ENCODE data around the gene MBTPS1.

Gene MBTPS1

DNA sequence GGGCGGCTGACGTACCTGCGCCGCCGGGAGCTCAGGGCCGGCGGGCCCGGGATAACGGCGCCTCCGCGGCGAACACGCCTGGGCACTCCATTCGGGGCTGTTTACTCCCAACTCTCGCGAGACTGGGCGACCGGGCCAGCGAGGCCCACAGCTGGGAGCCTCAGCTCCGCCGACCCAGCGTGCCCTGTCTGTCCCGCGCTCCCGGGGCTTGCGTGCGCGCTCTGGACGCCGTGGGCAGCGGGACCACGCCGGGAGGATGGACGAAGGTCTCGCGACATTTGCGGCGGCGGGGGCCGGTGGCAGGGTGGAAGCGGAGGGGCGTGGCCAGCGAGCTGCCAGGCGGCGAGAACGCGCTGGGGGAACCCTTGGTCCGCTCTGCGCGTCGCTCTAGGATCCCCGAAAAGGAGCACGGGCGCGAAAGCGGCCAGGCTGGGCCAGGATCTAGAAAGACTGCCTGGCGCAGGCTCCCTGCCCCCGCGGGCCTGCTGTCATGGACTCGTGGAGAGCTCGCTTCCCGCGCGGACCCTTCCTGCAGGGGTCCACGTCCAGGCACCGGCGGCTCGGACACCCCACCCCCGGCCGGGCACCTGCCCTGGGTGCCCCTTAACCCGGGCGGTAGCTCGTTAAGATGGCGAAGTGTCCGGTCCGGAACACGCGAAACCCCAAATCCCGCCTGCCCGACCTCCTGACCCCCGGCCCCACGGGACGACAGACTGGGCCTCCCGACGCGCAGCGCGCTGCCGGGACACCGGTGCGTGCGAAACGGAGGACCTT lies at the start of gene MBTPS1:
TSS of gene MBTPS1 (minus strand) at position 223 of the 774 bp plus-strand sequence. CDS start 15,159 bp downstream, outside the sequence.
- peak; percentile 96 for DNase-seq

DNA sequence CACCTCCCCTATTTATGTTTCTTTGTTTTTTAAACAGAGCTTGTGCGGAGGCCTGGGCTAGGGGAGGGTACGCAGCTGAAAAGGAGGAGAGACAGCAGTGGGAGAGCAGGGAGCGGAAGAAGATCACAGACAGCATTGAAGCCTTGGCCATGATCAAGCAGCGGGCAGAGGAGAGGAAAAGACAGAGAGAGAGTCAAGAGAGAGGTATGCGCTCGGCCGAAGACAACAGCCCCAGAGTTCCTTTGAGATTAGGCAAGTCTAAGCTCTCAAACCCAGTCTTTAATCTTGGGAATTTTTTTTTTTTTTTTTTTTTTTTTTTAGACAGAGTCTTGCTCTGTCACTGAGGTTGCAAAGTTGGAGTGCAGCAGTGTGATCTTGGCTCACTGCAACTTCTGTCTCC lies 49.0 kb upstream of the MBTPS1 start:
- DNase-seq: no peak

DNA sequence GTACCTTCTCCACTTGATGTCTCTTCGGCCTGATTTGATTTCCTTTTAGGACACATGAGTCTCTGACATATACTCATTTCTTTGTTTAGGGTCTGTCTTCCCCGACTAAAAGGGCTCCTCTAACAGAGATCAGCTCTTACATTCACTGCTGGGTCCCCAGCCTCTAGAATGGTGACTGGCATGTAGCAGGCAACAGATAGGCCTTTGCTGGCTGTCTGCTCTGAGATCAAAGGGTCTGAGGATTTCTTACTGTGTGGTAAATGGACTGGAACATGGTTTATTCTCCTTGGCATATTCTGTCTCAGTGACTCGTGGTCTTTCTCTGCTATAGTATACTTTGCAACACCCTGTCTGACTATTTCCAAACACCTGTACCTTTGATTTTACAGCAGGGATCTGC lies 45.1 kb upstream of the MBTPS1 start:
- no peak for DNase-seq

- DNase-seq: no peak
These were observed 44.3 kb upstream of the MBTPS1 start for GRCh38 chr16:84161037-84161436.

GRCh38 chr16:84159800-84160199 lies 43.1 kb upstream of the MBTPS1 start:
- no peak for DNase-seq

GRCh38 chr16:84159007-84159406 lies 42.3 kb upstream of the MBTPS1 start:
- no peak for DNase-seq

DNA sequence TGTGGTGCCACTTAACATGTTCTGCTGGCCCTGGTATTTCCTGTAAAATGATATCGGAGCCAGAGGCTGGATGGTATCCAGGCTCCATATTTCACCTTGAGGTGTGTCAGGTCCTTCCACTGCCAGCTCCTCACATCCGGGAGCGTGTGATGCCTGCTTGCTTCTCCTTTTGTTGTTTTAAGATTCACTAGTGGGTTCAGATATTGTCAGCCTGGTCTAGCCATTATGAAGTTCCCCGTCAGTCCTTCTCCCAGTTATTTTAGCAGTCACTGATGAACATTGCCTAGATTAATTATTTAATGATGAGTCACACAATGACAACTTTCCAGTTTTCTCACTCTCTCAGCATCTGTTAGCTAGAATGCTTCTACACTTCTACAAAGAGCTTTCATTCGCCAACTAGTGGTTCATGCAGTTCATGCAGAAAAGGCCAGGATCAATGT lies 39.6 kb upstream of the MBTPS1 start:
- no peak for DNase-seq

DNA sequence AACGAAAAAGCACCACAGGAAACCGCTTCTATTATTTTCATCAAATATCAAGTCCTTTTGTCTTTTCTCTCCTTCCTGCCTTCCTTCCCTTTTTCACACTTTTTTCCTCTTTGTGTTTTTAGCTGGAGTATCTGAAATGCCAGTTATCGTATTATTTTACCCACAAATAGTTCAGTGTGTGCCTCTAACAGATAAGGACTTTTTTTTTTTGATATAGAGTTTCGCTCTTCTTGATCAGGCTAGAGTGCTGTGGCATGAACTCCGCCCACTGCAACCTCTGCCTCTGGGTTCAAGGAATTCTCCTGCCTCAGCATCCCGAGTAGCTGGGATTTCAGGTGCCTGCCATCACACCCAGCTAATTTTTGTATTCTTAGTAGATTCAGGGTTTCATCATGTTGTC lies 39.0 kb upstream of the MBTPS1 start:
- no peak for DNase-seq

DNA sequence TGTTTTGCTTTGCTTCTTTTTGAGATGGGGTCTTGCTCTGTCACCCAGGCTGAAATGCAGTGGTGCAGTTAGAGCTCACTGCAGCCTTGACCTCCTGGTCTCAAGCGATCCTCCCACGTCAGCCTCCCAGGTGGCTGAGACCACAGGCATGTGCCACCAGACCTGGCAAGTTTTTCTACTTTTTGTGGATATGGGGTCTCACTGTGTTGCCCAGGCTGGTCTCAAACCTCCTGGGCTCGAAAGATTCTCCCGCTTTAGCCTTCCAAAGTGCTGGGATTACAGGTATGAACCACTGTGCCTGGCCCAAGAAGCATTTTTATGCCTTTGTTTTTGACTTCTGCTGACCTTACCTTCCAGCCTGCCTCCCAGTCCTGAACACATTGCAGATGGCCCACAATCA lies 38.5 kb upstream of the MBTPS1 start:
- no peak for DNase-seq

DNA sequence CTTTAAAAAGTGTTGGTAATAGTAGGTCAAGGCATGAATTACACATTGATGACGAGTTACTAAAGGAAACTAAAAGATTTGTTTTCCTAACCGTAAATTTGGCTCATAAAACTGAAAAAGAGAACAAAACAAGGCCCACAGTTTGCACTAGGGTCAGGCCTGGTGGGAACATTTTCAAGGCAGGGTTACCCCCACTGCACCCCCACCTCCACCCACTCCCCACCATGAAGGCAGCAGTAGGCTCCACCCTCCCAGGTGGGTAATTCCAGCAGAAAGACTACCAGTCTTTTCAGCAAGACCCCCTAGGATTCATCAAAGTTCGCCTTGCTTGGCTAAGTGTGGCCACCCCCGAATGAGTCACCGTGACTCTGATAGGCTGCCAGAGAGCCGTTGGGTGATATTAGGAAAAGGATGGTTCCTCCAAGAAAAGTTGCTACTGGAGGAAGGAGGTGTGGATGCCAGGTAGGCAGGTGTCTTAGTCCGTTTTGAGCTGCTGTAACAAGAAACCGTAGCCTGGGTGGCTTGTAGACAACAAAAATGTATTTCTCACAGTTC lies 37.0 kb upstream of the MBTPS1 start:
- DNase-seq: no peak

- DNase-seq: no peak
These were observed 34.2 kb upstream of the MBTPS1 start for GRCh38 chr16:84150926-84151325.

DNA sequence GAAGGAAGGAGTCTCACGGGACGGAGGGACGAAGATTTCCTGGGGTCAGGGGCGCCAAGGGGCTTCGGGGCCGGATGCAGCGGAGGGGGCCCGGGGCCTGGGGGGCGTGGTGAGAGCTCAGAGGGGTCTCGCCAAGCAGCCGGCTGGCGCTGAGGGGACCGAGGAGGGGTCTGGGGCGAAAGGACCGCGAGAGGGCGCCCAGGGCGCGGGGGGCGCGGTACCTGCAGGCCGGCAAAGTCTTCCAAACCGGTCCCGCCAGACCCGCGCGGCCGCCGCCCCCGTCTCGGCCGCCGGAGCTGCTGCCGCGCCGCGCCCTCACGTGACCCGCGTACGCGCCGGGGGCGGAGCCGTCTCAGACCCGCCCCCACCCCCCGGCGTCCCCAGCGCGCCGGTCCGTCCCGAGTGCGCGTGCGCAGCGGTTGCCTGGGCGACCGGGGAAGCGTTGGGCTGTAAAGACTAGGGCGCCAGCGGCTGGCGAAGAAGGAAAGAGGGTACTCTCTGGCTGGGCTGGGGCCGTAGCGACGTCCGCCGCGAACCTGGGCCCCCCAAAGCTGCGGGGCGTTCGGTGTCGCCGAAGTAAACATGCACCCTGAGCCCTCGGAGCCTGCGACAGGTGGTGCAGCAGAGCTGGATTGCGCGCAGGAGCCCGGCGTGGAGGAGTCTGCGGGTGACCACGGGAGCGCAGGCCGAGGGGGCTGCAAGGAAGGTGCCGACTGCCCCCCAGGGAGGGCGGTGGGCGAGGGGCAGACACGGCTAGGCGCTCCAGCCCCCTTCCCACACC lies 28.3 kb upstream of the MBTPS1 start, which contains the start of the genes DNAAF1 and HSDL1:
TSS of gene DNAAF1 (plus strand) at position 450 of the 781 bp plus-strand sequence. CDS start at position 583, 133 bp downstream.
TSS of gene HSDL1 (minus strand) at position 319 of the 781 bp plus-strand sequence. CDS start 13,856 bp downstream, outside the sequence.
- peak; percentile 77 for DNase-seq

DNA sequence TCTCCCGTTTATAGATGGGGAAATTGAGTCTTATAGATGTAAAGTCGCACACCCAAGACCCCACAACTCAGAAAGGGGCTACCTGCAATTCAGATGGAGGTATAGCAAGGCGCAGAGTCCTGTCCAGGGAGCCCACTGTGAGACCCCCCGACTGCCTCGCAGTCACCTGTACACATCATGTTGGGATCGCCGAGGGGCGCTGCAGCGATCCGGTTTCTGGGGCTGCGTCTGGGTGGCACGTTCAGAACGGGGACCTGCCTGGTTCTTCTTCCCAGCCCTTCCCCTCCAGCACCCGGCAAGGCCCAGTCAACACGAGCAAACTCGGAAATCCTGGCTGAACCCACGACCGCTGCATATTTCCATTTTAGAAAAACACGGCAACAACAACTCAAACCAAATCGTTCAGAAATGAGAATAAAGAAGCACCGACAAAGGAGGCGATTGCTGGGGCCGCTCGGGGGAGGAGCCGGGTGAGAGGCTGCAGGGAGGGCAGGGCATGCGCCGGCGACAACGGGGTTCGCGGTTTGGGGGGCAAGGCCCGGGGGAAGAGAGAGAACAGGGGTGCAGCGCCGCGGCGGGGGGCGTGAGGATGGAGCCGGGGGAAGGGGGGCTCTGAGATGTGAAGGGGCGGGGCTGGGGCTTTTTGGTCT lies 27.6 kb upstream of the MBTPS1 start:
- peak; percentile 24 for DNase-seq

DNA sequence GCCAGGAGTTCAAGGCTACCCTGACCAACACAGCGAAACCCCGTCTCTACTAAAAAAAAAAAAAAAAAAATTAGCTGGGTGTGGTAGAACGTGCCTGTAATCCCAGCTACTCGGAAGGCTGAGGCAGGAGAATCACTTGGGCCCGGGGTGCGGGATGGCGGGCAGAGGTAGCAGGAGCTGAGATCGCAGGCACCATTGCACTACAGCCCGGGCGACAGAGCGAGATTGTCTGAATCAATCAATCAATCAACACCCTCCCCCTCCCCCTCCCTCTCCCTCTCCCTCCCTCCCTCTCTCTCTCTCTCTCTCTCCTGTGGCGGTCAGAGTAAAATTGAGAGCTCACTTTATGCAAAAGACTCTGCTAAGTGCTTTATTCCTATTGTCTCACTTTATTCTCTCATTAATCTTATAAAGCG lies 27.1 kb upstream of the MBTPS1 start:
- DNase-seq: no peak

GRCh38 chr16:84143081-84143480 lies 26.3 kb upstream of the MBTPS1 start:
- no peak for DNase-seq

- DNase-seq: no peak
These were observed 24.5 kb upstream of the MBTPS1 start for GRCh38 chr16:84141143-84141670.

GRCh38 chr16:84139628-84140258 lies 23.0 kb upstream of the MBTPS1 start:
- DNase-seq: no peak

DNA sequence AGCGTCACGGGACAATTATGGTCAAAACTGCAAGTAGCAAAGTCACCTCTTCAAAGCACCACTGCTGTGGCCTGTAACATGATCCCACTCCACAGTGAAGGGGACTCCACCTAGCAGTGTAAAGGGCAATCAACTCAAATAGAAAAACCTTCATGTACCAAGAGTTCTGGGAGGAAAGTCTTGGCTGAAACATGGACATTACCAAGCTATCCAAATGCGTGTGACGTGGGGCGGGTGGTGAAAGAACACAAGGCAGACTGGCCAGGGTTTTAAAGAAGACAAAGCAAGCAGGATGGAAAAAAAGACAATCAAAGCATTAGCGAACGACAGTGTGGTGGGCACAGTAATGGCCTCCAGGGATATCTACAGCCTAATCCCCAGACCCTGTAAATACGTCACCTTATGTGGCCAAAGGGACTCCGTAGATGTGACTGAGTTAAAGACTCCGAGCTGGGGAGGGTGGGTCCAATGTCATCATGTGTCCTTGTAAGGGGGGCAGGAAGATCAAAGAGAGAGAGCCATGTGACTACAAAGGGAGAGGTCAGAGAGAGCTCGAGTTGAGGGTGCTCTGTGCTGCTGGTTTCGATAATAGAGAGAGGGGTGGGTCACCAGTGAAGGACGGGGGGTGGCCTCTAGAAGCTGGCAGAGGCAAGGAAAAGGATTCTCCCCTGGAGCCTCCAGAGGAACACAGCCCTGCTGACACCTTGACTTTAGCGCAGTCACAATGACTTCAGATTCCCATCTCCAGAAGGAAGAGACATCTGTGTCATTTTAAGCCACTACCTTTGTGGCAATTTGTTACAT lies 22.3 kb upstream of the MBTPS1 start:
- peak; percentile 58 for DNase-seq

GRCh38 chr16:84138500-84138823 lies 21.7 kb upstream of the MBTPS1 start:
- no peak for DNase-seq

- DNase-seq: no peak
These were observed 21.1 kb upstream of the MBTPS1 start for GRCh38 chr16:84137769-84138357.

- DNase-seq: no peak
These were observed 20.5 kb upstream of the MBTPS1 start for GRCh38 chr16:84137287-84137686.

All from NCI-H1092 treated with DMSO at 0.1 percent for 48 hours (cell line).